ENCODE results near the gene BMP8B.

The BMP8B gene

GRCh38 chr1:39755965-39756659 lies 32.6 kb downstream of the BMP8B start:
- no peak for DNase-seq

- no peak for DNase-seq
Measured at GRCh38 chr1:39754906-39755504, 33.7 kb downstream of the BMP8B start.

GRCh38 chr1:39754026-39754570 lies 34.6 kb downstream of the BMP8B start:
- no peak for DNase-seq

- no peak for DNase-seq
Measured at GRCh38 chr1:39753132-39754025, 35.3 kb downstream of the BMP8B start.

GRCh38 chr1:39752703-39753102 lies 36.0 kb downstream of the BMP8B start:
- no peak for DNase-seq

GRCh38 chr1:39751595-39751994 lies 37.1 kb downstream of the BMP8B start:
- DNase-seq: no peak

GRCh38 chr1:39745016-39745670 lies 43.5 kb downstream of the BMP8B start:
- DNase-seq: no peak

GRCh38 chr1:39738622-39739366 lies 49.9 kb downstream of the BMP8B start, which contains the start of gene PPIE:
PPIE (plus strand) TSS chr1:39738882; CDS start chr1:39738901, 19 bp downstream.
- peak; percentile 95 for DNase-seq

- DNase-seq: no peak
Measured at GRCh38 chr1:39737546-39738169, 51.0 kb downstream of the BMP8B start.

- DNase-seq: no peak
Measured at GRCh38 chr1:39735731-39736130, 52.9 kb downstream of the BMP8B start.

- no peak for DNase-seq
Measured at GRCh38 chr1:39733161-39733560, 55.5 kb downstream of the BMP8B start.

- no peak for DNase-seq
Measured at GRCh38 chr1:39732730-39733129, 55.9 kb downstream of the BMP8B start.

GRCh38 chr1:39729842-39730241 lies 58.8 kb downstream of the BMP8B start:
- no peak for DNase-seq

GRCh38 chr1:39729030-39729429 lies 59.6 kb downstream of the BMP8B start:
- peak; percentile 5 for DNase-seq

GRCh38 chr1:39727932-39728317 lies 60.7 kb downstream of the BMP8B start:
- DNase-seq: no peak

GRCh38 chr1:39727221-39727931 lies 61.3 kb downstream of the BMP8B start:
- DNase-seq: no peak

- DNase-seq: no peak
Measured at GRCh38 chr1:39726600-39726999, 62.1 kb downstream of the BMP8B start.

GRCh38 chr1:39722495-39722894 lies 66.2 kb downstream of the BMP8B start:
- no peak for DNase-seq

GRCh38 chr1:39721664-39722063 lies 67.0 kb downstream of the BMP8B start:
- no peak for DNase-seq

- DNase-seq: peak; percentile 83
Measured at GRCh38 chr1:39720094-39720999, 68.3 kb downstream of the BMP8B start.

All from OCI-M1 (cell line).